OCI-LY3 (cell line): Measurements from ENCODE around the gene FAM216A.

Source experiments
- H2AFZ ChIP-seq: fragments of 200-600, 300-600 bp; shearing (Covaris generic); 2 replicates; pipeline ENCODE4 v1.6.0; 2014; ENCODE audit warnings: antibody characterized with exemption, low read depth, low read length
- H3K27ac ChIP-seq: fragments of 200-600, 300-600 bp; sonication (generic); 2 replicates; pipeline ENCODE4 v1.5.1; 2014; ENCODE audit warnings: mild to moderate bottlenecking, low read length, moderate library complexity, mixed read lengths
- H3K27me3 ChIP-seq: fragments of 200-600, 300-600 bp; sonication (generic); 2 replicates; pipeline ENCODE4 v1.6.1; 2014; ENCODE audit warnings: low read depth, low read length, mixed read lengths
- H3K36me3 ChIP-seq: fragments of 200-600, 300-600 bp; sonication (generic); replicated peaks from 2 replicates; pipeline ENCODE3; 2014; ENCODE audit warnings: low read depth, low read length, mixed read lengths
- H3K4me1 ChIP-seq: fragments of 300-600, 200-600 bp; sonication (generic); 2 replicates; pipeline ENCODE4 v1.6.1; 2014; ENCODE audit warnings: low read length, mixed read lengths
- H3K4me2 ChIP-seq: fragments of 200-600, 300-600 bp; sonication (generic); 2 replicates; pipeline ENCODE4 v1.6.1; 2014; ENCODE audit warnings: low read length, mixed read lengths
- H3K4me3 ChIP-seq: fragments of 300-600, 200-600 bp; sonication (generic); 2 replicates; pipeline ENCODE4 v1.5.1; 2014; ENCODE audit warnings: antibody characterized with exemption, mild to moderate bottlenecking, low read length, moderate library complexity
- H3K79me2 ChIP-seq: fragments of 300-600, 200-600 bp; shearing (Covaris generic); 2 replicates; pipeline ENCODE4 v1.6.1; 2014; ENCODE audit warnings: mild to moderate bottlenecking, low read length, mixed read lengths
- H3K9ac ChIP-seq: fragments of 300-600, 200-600 bp; shearing (Covaris generic); 2 replicates; pipeline ENCODE4 v1.6.0; 2014; ENCODE audit warnings: mild to moderate bottlenecking, low read length, moderate library complexity
- H3K9me3 ChIP-seq: fragments of 200-600, 300-600 bp; shearing (Covaris generic); 2 replicates; pipeline ENCODE4 v1.6.1; 2014; ENCODE audit warnings: low read length, mixed read lengths; ENCODE audit not compliant: insufficient read depth
- H4K20me1 ChIP-seq: fragments of 200-600, 300-600 bp; sonication (generic); 2 replicates; pipeline ENCODE4 v1.6.1; 2016; ENCODE audit warnings: low read length, mixed read lengths; ENCODE audit not compliant: insufficient read depth
- EZH2phosphoT487 ChIP-seq: fragments of 200-600 bp; shearing (Covaris generic); IDR thresholded peaks from 2 replicates; pipeline ENCODE4 v1.6.1; 2018; ENCODE audit warnings: antibody characterized with exemption, mixed run types, low read depth
- TF ChIP-seq, protein P1 (sequence below): fragments of 200-600, 300-600 bp; sonication (generic); IDR thresholded peaks from 2 replicates; pipeline ENCODE4 v1.5.1; 2014; ENCODE audit warnings: antibody characterized with exemption, low read length, low read depth

FAM216A gene

DNA sequence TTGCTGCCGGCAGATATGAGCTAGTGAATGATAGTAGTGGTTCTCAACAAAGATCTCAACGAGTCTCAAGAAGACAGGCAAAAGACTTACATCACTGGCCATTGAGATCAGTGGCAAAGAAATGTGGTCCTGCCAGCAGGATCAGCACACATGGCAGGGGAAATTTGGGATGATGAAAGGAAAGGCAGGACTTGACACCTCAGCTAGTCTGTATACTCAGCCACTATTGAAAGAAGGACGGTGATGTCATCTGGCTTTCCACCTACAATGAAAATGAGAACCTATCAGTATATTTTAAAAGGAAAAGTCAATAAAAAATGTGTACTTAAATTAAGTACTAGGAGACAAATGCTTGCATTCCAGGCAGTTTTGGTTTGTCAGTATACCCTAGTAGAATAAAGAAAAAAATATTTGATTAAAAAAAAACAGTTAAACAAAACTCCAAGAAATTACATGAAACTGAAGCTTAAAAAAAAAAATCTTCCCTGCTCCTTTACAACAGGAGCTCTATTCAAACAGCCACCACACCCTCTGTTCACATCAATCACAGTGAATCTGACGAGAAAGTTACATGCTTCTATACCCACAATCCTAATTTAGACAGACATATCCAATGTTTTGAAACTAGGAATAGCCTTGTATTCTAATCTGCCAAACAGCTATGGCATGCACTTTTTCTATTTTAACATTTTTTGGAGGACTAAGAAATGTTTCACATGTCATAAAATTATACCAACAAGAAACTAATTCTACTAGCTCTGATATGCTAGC is 68.4 kb downstream of the FAM216A start:
- Histone ChIP-seq H3K27ac (no peak overlapping the region), H3K4me3 (no peak overlapping the region), H3K79me2 (peaks cover 21% of the 10 kb centered on the region), H3K9me3 (no peaks in the 10 kb centered on the region), H4K20me1 (peaks cover 63% of the 10 kb centered on the region), H3K27me3 (no peaks in the 10 kb centered on the region), H3K36me3 (peaks cover 69% of the 10 kb centered on the region), H2AFZ (no peak overlapping the region), H3K9ac (no peak overlapping the region), H3K4me1 (peaks cover 22% of the 10 kb centered on the region), H3K4me2 (no peak overlapping the region)
- TF ChIP-seq, protein P1, sequence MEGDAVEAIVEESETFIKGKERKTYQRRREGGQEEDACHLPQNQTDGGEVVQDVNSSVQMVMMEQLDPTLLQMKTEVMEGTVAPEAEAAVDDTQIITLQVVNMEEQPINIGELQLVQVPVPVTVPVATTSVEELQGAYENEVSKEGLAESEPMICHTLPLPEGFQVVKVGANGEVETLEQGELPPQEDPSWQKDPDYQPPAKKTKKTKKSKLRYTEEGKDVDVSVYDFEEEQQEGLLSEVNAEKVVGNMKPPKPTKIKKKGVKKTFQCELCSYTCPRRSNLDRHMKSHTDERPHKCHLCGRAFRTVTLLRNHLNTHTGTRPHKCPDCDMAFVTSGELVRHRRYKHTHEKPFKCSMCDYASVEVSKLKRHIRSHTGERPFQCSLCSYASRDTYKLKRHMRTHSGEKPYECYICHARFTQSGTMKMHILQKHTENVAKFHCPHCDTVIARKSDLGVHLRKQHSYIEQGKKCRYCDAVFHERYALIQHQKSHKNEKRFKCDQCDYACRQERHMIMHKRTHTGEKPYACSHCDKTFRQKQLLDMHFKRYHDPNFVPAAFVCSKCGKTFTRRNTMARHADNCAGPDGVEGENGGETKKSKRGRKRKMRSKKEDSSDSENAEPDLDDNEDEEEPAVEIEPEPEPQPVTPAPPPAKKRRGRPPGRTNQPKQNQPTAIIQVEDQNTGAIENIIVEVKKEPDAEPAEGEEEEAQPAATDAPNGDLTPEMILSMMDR = no peak
- no peak for TF ChIP-seq EZH2phosphoT487

DNA sequence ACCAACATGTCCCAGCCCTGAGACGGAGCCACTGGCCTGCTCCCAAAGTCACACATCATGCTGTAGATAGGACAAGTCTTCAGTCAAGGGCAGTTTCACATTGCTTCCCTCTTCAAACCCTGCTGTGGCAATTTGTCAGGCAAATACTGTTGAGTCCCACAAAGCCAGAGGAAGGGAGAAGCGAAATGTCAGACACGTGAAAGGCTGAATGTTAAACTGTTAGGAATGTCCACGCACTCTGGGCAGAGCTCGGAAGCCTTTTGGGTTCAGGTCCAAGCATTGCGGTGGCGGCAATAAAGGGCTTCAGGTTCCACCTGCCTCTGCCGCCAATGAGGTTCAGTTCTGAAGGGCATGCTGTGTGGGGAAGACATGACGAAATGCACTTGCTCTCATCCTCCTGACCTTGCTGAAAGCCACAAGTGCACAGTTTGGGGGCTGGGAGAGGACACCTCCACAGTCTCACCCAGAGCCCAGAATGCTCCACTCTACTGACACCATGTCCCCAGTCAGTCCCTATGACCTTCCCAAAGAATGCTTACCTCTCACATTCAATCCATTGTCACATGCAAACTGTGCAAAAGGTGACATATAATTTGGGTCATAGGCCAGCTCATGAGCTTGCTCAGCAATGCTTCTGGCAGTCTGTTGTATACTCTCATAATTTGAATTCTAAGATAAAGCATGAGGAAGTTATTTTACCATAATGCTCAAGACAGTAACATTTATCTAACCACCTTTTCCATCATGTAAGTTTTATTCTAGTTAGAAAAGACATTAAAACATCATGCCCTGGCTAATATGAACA is 69.2 kb downstream of the FAM216A start:
- H3K27ac ChIP-seq = no peak overlapping the region
- H2AFZ ChIP-seq = no peak overlapping the region
- H4K20me1 ChIP-seq = peaks cover 57% of the 10 kb centered on the region
- H3K4me3 ChIP-seq = no peak overlapping the region
- peaks cover 20% of the 10 kb centered on the region for H3K79me2 ChIP-seq
- H3K36me3 ChIP-seq = peaks cover 73% of the 10 kb centered on the region
- peaks cover 17% of the 10 kb centered on the region for H3K4me1 ChIP-seq
- no peak overlapping the region for H3K4me2 ChIP-seq
- no peaks in the 10 kb centered on the region for H3K27me3 ChIP-seq
- no peak overlapping the region for H3K9ac ChIP-seq
- H3K9me3 ChIP-seq = no peaks in the 10 kb centered on the region
- TF ChIP-seq, protein P1 = no peak
- no peak for TF ChIP-seq EZH2phosphoT487

DNA sequence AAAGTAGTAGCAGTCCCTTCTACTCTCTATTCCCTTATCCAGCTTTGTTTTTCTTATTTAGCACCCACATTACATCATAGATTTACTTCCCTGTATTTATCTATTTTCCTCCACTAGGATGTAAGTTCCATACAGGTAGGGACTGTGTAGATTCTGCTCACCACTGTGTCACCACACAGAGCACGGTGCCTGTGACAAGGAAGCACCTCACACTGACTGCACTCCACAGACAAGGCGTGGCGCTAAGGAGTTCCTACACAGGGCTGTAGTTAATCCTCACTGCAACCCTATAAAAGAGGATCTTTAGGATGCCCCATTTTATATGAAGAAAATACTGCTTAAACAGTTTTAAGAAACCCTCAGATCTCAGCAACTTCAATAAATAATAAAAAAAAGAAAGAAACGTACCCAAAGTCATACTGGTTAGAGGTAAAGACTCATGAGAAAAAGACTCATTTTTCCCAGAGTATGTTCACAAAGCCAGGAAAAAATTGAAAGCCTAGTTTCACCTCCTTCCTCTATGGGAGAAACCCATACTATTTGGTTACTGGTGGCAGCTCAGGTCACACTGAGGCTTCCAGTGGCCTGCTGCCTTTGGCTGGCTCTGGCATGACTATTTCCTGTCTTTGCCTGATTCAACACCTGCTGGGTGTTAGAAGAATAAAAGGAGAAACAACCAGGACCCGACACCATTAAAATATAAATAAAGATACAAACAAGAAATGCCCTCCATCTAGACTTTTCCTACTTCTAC is 70.4 kb downstream of the FAM216A start:
- Histone ChIP-seq H3K36me3 (peaks cover 78% of the 10 kb centered on the region), H3K4me1 (peaks cover 11% of the 10 kb centered on the region), H3K9ac (no peak overlapping the region), H3K27ac (no peak overlapping the region), H3K27me3 (no peaks in the 10 kb centered on the region), H3K9me3 (no peaks in the 10 kb centered on the region), H3K4me2 (no peak overlapping the region), H2AFZ (no peak overlapping the region), H3K4me3 (no peak overlapping the region), H4K20me1 (peaks cover 57% of the 10 kb centered on the region), H3K79me2 (peaks cover 25% of the 10 kb centered on the region)
- TF ChIP-seq EZH2phosphoT487 = no peak
- TF ChIP-seq, protein P1 = no peak
